Nasal cavity respiratory epithelium epithelial cell of viscerocranial mucosa (primary cell): Measurements from ENCODE around the gene RBP7. TPM values are rescaled to one million over a fixed set of nuclear protein-coding genes. Genes with fewer than 3 reads are reported as not detected.

Experiments used
- total RNA-seq: library from RNA; depleted of rRNA; stranded (reverse); fragments of >200 nt; gene quantifications from 2 replicates; pipeline ENCODE4 v1.2.3, GENCODE V29; 2014

The RBP7 gene
- 0.28 TPM in 1 of 2 replicates, not detected in the other for total RNA-seq

GRCh38 chr1:9996624-9997582, at the start of gene RBP7:
Gene RBP7, plus strand, starts transcription at chr1:9997228. Its CDS starts 31 bp downstream, at chr1:9997259.

GRCh38 chr1:10032590-10033358, 35.7 kb downstream of the RBP7 start, which contains the start of gene UBE4B:
Gene UBE4B, plus strand, starts transcription at chr1:10032958. Its CDS starts 713 bp downstream, at chr1:10033671.

Other genes with a start within 250 kb of the RBP7 start
- 187 and 507 TPM in 2 replicates for gene CLSTN1, start 173.3 kb upstream of the RBP7 start, total RNA-seq
- 82.7 and 88.7 TPM in 2 replicates for gene CTNNBIP1, start 87.0 kb upstream of the RBP7 start, total RNA-seq
- 46.3 and 51.3 TPM in 2 replicates for gene LZIC, start 53.8 kb upstream of the RBP7 start, total RNA-seq
- gene NMNAT1, start 53.8 kb upstream of the RBP7 start, total RNA-seq, result 14.7 and 18.7 TPM in 2 replicates
- gene UBE4B, start 35.7 kb downstream of the RBP7 start, total RNA-seq, result 21.5 and 46.1 TPM in 2 replicates
- gene KIF1B, start 213.3 kb downstream of the RBP7 start, total RNA-seq, result 28.7 and 62.6 TPM in 2 replicates